ENCODE results near the gene PAX7.
"Not testable (repeated sequence)": the region's sequence is repeated elsewhere in the genome, so short reads cannot be mapped to it uniquely, and the experiment has no call there.

PAX7 gene

DNA sequence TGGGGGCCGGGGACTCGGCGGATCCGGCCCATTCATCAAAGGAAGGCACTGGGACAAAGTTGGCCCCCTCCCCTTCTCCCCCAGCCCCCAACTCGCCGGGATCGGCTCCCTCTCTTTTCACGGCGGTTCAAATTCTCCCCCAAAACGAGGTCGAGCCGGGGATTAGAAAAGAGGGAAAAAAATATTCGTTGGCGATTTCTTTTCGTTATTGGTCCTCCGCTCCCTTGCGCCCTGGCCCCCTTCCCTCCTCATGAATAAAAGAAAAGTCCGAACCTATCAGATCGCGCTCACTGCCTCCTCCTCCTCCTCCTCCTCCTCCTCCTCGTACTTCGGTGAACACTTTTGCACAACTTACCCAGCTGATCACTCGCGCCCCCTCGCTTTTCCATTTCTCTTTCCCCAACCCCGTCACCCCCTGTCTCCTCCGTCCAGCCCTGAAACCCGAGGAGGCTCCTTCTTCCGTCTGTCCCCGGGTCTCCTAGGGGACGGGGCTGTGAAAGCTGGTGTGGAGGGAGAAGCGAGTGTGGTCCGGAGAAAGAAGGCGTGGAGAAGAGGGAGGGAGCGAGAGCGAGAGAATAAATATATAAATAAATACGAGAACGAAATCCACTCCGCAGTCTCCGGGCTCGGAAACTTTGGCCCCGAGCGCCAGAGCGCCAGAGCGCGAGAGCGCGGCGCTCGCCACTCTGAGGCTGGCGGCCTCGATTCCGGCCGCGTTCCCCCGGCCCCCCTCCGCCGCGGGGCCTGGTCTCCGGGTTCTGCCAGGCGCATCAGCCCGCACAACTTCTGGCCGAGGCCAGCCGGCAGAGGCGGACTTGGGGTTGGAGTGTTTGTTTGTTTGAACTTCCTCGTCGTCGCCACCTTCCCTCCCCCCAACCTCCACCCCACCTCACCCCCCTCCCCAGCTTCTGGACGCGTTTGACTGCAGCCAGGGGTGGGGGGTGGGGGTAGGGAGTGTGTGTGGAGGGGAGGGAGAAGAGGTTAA is at the start of gene PAX7:
TSS of gene PAX7 (plus strand) at position 336 of the 985 bp plus-strand sequence. CDS start 758 bp downstream, outside the sequence.
- no peak for DNase-seq

GRCh38 chr1:18581420-18581880 is 49.2 kb upstream of the PAX7 start:
- peak; percentile 65 for ATAC-seq
- peak; percentile 66 for DNase-seq

More for the DNA sequence above, at the start of gene PAX7:
- ATAC-seq = no peak

DNA sequence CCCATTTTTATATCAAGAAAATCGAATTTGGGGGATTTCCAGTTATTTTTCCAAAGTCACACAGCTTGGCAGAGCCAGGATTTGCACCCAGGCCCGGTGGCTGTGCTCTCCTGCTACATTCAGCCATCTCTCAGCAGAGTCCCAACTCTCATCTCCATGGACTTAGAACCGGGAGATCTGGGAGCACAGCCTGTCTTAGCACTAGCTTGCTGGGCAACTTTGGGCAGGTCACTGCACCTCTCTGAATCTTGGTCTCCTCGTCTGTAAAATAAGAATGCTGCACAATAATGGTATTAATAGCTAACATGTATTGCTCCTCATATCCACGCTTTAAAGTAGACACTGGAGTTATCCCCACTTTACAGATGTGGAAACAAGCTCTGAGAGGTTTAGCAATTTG is 47.8 kb upstream of the PAX7 start:
- ATAC-seq = no peak
- no peak for DNase-seq

- no peak for ATAC-seq
- no peak for DNase-seq
Measured at GRCh38 chr1:18583326-18583941, 47.2 kb upstream of the PAX7 start.

GRCh38 chr1:18586016-18586415 is 44.6 kb upstream of the PAX7 start:
- not testable (repeated sequence) for ATAC-seq, DNase-seq

- ATAC-seq (no peak), DNase-seq (no peak)
Measured at GRCh38 chr1:18588093-18588492, 42.6 kb upstream of the PAX7 start.

DNA sequence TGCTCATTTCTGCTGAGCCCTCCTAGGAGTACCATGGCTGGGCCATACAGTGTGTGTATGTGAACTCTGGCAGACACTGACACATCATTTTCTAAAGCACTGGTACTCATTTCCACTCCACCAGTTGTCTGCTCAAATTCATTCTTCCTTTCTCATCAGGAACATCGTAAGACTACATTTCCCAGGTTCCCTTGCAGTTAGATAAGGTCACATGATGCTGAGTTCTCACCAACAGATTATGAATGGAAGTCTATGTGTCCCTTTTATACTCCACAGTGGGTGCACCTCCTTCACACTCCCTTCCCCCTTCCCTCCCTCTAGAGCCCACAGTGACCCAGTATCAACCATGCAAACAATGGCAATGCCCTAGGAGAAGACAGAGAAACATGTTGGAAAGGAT is 38.3 kb upstream of the PAX7 start:
- ATAC-seq (no peak), DNase-seq (no peak)

DNA sequence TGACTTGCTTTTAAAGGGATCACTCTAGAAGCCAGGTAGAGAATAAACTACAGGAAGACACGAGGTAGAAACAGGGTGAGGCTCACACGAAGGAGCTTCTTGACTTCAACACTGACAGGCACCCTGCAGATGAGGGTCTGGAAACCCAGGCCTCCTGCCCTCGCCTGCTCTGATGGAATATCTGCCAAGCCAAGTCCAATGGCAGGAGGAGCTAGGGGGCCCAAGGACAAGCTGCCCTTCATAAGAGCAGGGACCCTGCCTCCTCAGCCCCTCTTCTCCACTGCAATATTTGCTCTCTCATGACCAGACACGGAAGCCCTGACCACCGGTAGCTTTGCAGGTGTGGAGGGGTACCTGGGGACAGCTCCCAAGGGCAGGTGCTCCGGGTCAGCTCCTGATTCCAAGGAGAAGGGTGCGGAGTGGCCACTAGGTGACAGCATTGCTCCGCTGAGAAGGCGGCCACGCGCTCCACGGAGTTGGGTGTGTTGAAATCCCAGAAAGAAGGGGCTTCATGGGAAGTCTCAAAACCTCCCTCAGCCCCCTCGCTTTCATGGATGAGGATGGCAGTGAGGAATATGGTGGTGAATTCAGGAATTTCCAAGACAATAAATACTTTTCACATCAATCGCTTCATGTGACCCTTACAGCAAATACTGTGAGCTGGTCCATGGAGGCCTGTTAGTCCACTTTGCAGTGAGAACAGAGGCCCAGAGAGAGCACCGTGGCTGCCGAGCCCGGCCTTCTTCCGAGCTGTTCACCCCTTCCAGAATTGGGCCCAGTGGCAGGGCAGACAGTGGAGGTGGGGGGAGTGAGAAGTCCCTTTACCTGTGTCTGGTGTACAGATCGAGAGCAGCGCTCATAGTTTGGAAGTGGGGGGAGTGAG is 33.2 kb upstream of the PAX7 start:
- ATAC-seq = no peak
- DNase-seq = peak; percentile 68

GRCh38 chr1:18599086-18599485 is 31.6 kb upstream of the PAX7 start:
- no peak for ATAC-seq
- no peak for DNase-seq

GRCh38 chr1:18599704-18600103 is 30.9 kb upstream of the PAX7 start:
- no peak for ATAC-seq
- DNase-seq = no peak

DNA sequence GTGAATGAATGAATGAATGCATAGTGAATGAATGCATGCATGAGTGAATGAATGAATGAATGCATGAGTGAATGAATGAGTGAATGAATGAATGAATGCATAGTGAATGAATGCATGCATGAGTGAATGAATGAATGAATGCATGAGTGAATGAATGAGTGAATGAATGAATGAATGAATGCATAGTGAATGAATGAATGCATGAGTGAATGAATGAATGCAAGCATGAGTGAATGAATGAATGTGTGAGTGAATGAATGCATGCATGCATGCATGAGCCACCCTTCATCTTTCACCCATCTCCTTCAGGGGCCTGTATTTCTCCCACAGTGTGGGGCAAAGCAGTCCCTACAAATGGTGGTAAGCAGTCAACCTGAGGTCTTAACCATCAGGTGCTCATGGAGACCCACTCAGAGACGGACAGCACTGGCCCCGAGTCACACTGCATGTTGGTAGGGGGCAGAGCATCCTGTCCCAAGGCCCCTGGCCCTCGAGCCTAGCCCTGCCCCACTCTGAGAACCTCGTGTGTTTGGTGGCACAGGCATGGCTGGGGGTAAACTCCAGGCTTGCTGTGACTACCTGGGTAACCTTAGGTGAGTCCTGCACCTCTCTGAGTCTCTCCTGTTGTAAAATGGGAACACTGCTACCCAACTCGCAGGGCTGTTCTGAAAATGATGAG is 28.0 kb upstream of the PAX7 start:
- ATAC-seq (no peak), DNase-seq (no peak)

GRCh38 chr1:18603212-18603852 is 27.3 kb upstream of the PAX7 start:
- no peak for DNase-seq
- no peak for ATAC-seq

DNA sequence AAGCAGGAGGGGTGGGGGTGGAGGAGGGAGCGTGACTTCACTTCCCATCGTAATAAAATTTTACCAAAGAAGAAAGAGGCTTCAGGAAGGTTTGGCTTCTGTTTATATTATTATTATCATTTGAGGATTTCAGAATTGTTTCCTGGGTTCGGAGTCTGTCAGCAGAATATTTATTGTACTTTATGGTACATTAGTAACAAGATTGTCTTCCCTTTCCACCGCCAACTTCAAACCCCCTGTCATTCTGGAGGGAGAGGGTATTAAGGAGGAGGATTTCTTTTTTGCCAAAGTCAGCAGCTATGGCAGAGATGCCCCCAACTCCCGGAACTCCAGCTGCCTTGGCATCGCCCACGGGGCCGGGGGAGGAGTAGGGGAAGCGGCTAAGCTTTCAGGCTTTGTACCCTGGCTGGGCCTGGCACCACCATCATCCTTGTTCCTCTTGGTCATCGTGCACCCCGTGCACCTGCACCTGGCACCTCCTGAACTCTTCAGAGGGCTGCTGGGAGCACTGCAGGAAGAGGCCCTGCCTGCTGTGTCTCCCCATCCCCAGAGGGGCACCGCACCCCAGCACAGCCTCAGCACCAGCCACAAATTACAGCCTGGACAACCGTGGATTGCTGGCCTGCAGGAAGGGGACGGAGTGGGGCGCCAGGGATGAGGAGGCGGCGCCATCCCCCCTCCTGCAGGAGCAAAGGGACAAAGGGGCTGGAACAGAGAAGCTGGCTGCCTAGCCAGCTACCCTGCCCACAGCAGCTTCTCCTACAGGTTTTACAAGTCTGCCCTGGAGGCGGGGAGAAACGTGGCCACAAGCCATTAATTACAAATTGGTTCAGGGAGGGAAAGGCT is 24.0 kb upstream of the PAX7 start:
- ATAC-seq = no peak
- no peak for DNase-seq

DNA sequence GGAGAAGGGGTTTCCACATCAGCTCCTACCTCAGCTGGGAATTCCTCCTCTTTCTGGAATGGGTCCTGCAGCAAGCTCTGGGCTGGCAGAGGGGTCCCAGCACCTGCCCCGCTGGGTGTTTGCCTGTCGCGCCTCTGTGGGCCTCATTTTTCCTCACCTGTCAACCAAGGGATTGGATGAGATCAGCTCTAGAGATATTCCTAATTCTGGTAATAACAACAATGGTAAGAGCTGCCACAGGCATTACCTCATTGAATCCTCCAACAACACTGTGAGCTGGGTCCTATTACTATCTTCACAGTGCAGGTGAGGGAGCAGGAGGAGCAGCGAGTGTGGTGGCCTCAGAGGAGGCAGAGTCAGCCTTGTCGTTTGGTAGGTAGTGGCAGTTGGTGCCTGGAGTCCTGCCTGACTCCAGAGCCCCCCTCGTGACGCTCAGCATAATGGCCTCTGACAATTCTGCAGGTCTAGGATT is 23.3 kb upstream of the PAX7 start:
- no peak for ATAC-seq
- no peak for DNase-seq

GRCh38 chr1:18608534-18608933 is 22.1 kb upstream of the PAX7 start:
- no peak for DNase-seq
- no peak for ATAC-seq

DNA sequence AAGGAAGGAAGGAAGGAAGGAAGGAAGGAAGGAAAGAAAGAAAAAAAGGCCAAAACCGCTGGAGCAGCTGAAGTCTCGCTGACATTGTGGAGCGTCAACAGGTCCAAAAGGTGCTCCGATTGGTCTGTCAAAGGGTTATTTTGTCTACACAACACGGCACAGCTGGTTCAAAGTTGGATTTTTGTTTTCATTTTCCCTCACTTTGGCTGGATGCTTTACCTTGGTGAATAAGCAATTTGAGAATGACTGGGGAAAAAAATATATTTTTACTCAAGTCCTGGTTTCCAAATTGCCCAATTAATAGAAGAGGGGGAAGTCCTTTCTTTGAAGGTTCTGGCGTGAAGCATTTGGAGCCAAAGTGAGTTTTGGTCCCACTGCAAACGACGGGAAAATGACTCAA is 19.3 kb upstream of the PAX7 start:
- ATAC-seq (no peak), DNase-seq (no peak)

GRCh38 chr1:18612073-18612472 is 18.6 kb upstream of the PAX7 start:
- no peak for ATAC-seq
- no peak for DNase-seq

DNA sequence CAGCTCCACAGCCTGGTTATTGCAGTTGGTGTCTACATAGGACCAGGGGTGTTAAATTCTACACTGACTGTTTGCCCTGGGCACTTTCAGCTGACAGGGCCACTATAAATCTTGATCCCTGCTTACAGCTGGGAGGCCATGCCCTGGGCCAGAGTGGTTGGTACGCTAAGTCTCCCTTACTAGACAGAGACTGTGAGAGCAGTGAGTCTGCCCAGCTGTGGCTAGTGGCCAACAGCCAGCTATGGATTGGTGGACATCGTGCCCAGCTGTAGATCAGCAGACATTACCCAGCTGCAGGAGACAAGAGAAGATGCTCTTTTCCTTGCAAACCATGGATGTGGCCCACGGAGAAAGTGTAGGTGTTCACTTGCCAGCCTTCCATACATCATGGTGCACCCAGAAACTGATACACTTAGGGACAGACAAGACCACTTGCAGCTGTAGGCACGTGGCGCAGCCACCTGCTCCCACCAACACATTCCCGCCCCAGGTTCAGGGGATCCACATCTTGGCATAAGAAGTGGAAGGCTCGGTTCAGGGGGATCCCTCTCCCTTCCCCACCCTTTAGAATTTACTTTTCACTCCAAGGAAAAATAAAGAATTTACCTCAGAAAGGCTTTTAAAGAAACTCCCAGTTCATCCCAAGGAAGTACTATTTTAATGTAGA is 16.4 kb upstream of the PAX7 start:
- ATAC-seq = no peak
- no peak for DNase-seq
